H1 (cell line): ENCODE measurements around the gene NOSIP. TPM values are rescaled to one million over a fixed set of nuclear protein-coding genes. Genes with fewer than 3 reads are reported as not detected.

Experiments used
- CTCF ChIA-PET: fragments of 300-600 bp; sonication (Branson Sonifier 250); formaldehyde crosslinking; loops from one replicate; lab custom pipeline; 2021; ENCODE audit not compliant: partially characterized antibody; lab: Charles Lee
- POLR2A ChIA-PET: fragments of 300-600 bp; sonication (Branson Sonifier 250); formaldehyde crosslinking; loops from one replicate; lab custom pipeline; 2021; ENCODE audit warnings: inconsistent platforms; ENCODE audit not compliant: partially characterized antibody; lab: Charles Lee
- DNase-seq, 2 experiments: peaks; one replicate each; pipeline versions ENCODE4 v3.0.0 to v3.0.0-alpha.2; 2010 to 2022; ENCODE audit warnings: low spot score in 2 of 2, low read depth in 1 of 2, mixed read lengths in 1 of 2
- FAIRE-seq: peaks from 2 replicates; lab custom pipeline; 2011; peaks lifted over from hg19 to GRCh38; lab: Jason Lieb, UNC
- H2AFZ ChIP-seq: 2 replicates; pipeline ENCODE4 v1.8.1; 2012; ENCODE audit warnings: low read length, inconsistent platforms
- H2AK5ac ChIP-seq: 2 replicates; pipeline ENCODE4 v1.6.1; 2013; ENCODE audit warnings: low read depth, low read length
- H2BK120ac ChIP-seq: replicated peaks from 2 replicates; pipeline ENCODE3; 2013; ENCODE audit warnings: low read depth, low read length, inconsistent platforms
- H2BK12ac ChIP-seq: 2 replicates; pipeline ENCODE4 v1.6.1; 2013; ENCODE audit warnings: low read depth, low read length
- H2BK15ac ChIP-seq: 2 replicates; pipeline ENCODE4 v1.6.1; 2013; ENCODE audit warnings: low read length
- H2BK20ac ChIP-seq: 2 replicates; pipeline ENCODE4 v1.6.1; 2013; ENCODE audit warnings: low read length
- H2BK5ac ChIP-seq: 2 replicates; pipeline ENCODE4 v1.6.1; 2013; ENCODE audit warnings: low read depth, low read length
- H3K14ac ChIP-seq: 2 replicates; pipeline ENCODE4 v1.6.1; 2013; ENCODE audit warnings: inconsistent platforms; ENCODE audit not compliant: insufficient read length
- H3K18ac ChIP-seq: 2 replicates; pipeline ENCODE4 v1.6.1; 2013; ENCODE audit warnings: low read length; ENCODE audit errors: extremely low read depth
- H3K23ac ChIP-seq: 2 replicates; pipeline ENCODE4 v1.6.1; 2013; ENCODE audit warnings: inconsistent platforms; ENCODE audit not compliant: insufficient read length
- H3K23me2 ChIP-seq: 2 replicates; pipeline ENCODE4 v1.6.1; 2013; ENCODE audit warnings: low read depth, low read length
- H3K27ac ChIP-seq: 2 replicates; pipeline ENCODE4 v1.6.1; 2011; ENCODE audit warnings: low read depth, low read length, inconsistent platforms
- H3K27me3 ChIP-seq, 4 experiments: replicated peaks in 1 of 4; 1 replicate in 1 of 4; 2 replicates in 3 of 4; pipeline versions ENCODE4 v1.6.1 to v1.8.1; 2011 to 2013; ENCODE audit warnings: low read length in 3 of 4, mild to moderate bottlenecking in 3 of 4, inconsistent platforms in 2 of 4, mixed read lengths in 2 of 4, moderate library complexity in 1 of 4; ENCODE audit not compliant: control insufficient read depth in 3 of 4, insufficient read depth in 3 of 4; ENCODE audit errors: extremely low read depth in 1 of 4
- H3K36me3 ChIP-seq, 4 experiments: 2 replicates each; pipeline versions ENCODE4 v1.6.1 to v1.8.1; 2011 to 2013; ENCODE audit warnings: mild to moderate bottlenecking in 4 of 4, low read length in 3 of 4, moderate library complexity in 2 of 4, control low read depth in 1 of 4, inconsistent platforms in 1 of 4; ENCODE audit not compliant: insufficient read depth in 4 of 4, control insufficient read depth in 2 of 4
- H3K4ac ChIP-seq: replicated peaks from 2 replicates; pipeline ENCODE3; 2013; ENCODE audit warnings: low read length, low read depth, mixed read lengths, inconsistent platforms; ENCODE audit not compliant: insufficient read length
- H3K4me1 ChIP-seq, 4 experiments: replicated peaks in 1 of 4; 1 replicate in 1 of 4; 2 replicates in 3 of 4; pipeline versions ENCODE4 v1.6.1 to v1.8.1; 2011 to 2013; ENCODE audit warnings: low read length in 3 of 4, inconsistent platforms in 2 of 4, mixed read lengths in 1 of 4; ENCODE audit not compliant: insufficient read depth in 4 of 4, control insufficient read depth in 3 of 4
- H3K4me2 ChIP-seq, 2 experiments: 2 replicates each; pipeline versions ENCODE4 v1.6.1 to v1.8.1; 2011 to 2013; ENCODE audit warnings: low read depth in 2 of 2, low read length in 2 of 2, control low read depth in 1 of 2, inconsistent platforms in 1 of 2, mild to moderate bottlenecking in 1 of 2; ENCODE audit not compliant: insufficient read depth in 1 of 2
- H3K4me3 ChIP-seq, 4 experiments: fragments of 200-600, 300-600 bp in 1 of 4; sonication (generic), shearing (Covaris generic), sonication (Bioruptor Twin) in 1 of 4; 2 replicates each; pipeline versions ENCODE4 v1.5.1 to v1.8.1; 2011 to 2016; ENCODE audit warnings: low read length in 4 of 4, low read depth in 3 of 4, control low read depth in 2 of 4, inconsistent platforms in 2 of 4, mild to moderate bottlenecking in 2 of 4, mixed read lengths in 1 of 4, moderate library complexity in 1 of 4; ENCODE audit not compliant: insufficient read depth in 2 of 4; ENCODE audit errors: extremely low read depth in 1 of 4
- H3K56ac ChIP-seq: replicated peaks from 2 replicates; pipeline ENCODE3; 2013; ENCODE audit warnings: low read depth, mild to moderate bottlenecking, mixed read lengths, low read length, inconsistent platforms; ENCODE audit not compliant: insufficient read length
- H3K79me1 ChIP-seq: 2 replicates; pipeline ENCODE4 v1.6.1; 2013; ENCODE audit warnings: low read depth, low read length, control low read depth
- H3K79me2 ChIP-seq, 2 experiments: 2 replicates each; pipeline versions ENCODE4 v1.6.1 to v1.8.1; 2012 to 2013; ENCODE audit warnings: low read length in 2 of 2, mild to moderate bottlenecking in 2 of 2, inconsistent platforms in 1 of 2; ENCODE audit not compliant: insufficient read depth in 2 of 2, control insufficient read depth in 1 of 2
- H3K9ac ChIP-seq, 4 experiments: replicated peaks in 1 of 4; 1 replicate in 1 of 4; 2 replicates in 3 of 4; pipeline versions ENCODE4 v1.6.1 to v1.8.1; 2011 to 2013; ENCODE audit warnings: low read depth in 3 of 4, low read length in 3 of 4, control low read depth in 2 of 4, mild to moderate bottlenecking in 2 of 4, moderate library complexity in 2 of 4, inconsistent platforms in 1 of 4; ENCODE audit errors: extremely low read depth in 1 of 4
- H3K9me3 ChIP-seq, 2 experiments: 2 replicates each; pipeline versions ENCODE4 v1.6.1 to v1.8.1; 2012 to 2013; ENCODE audit warnings: mild to moderate bottlenecking in 2 of 2, moderate library complexity in 2 of 2, control low read depth in 1 of 2, inconsistent platforms in 1 of 2, low read depth in 1 of 2, low read length in 1 of 2, mixed read lengths in 1 of 2; ENCODE audit not compliant: insufficient read depth in 2 of 2
- H4K20me1 ChIP-seq, 2 experiments: replicated peaks in 1 of 2; 2 replicates each; pipeline versions ENCODE3 to v1.8.1; 2011 to 2013; ENCODE audit warnings: inconsistent platforms in 2 of 2, low read length in 2 of 2, mild to moderate bottlenecking in 1 of 2; ENCODE audit not compliant: insufficient read depth in 2 of 2, control insufficient read depth in 1 of 2
- H4K5ac ChIP-seq: 2 replicates; pipeline ENCODE4 v1.6.1; 2013; ENCODE audit warnings: low read length, low read depth, mixed read lengths, inconsistent platforms; ENCODE audit not compliant: insufficient read length
- H4K8ac ChIP-seq: 2 replicates; pipeline ENCODE4 v1.8.0; 2013; ENCODE audit warnings: mild to moderate bottlenecking, moderate library complexity, low read length, inconsistent platforms; ENCODE audit not compliant: insufficient read depth; ENCODE audit errors: extremely low read depth
- H4K91ac ChIP-seq: replicated peaks from 2 replicates; pipeline ENCODE3; 2013; ENCODE audit warnings: low read length, mixed read lengths, inconsistent platforms; ENCODE audit not compliant: insufficient read length
- GABPA ChIP-seq: IDR thresholded peaks from 2 replicates; pipeline ENCODE4 v1.6.1; 2011; ENCODE audit warnings: mild to moderate bottlenecking, low read length, moderate library complexity, borderline replicate concordance; ENCODE audit not compliant: insufficient read depth
- WGBS, 2 experiments: shearing (Covaris generic) in 1 of 2; methylation state at CpG; one replicate each; pipeline versions ENCODE4 v1.1.6 to v1.1.7; 2013 to 2015; ENCODE audit warnings: low lambda C conversion rate in 2 of 2, mixed read lengths in 2 of 2, inconsistent platforms in 1 of 2, low coverage in 1 of 2, missing lambda C conversion rate in 1 of 2; ENCODE audit not compliant: insufficient replicate concordance in 2 of 2, insufficient coverage in 1 of 2, insufficient read length in 1 of 2; ENCODE audit errors: extremely low coverage in 1 of 2, missing lambda C conversion rate in 1 of 2; 5-methylcytosine and 5-hydroxymethylcytosine counted together
- polyA plus RNA-seq, 7 experiments: library from polyadenylated mRNA; depleted of rRNA in 3 of 7; stranded (reverse) in 5 of 7; unstranded in 2 of 7; fragments of >200 nt in 5 of 7; fragments of 200-250 nt in 2 of 7; gene quantifications; 1 replicate in 5 of 7; 2 replicates in 1 of 7; 4 replicates in 1 of 7; pipeline versions ENCODE4 v1.2.1 to v1.2.3, GENCODE V29; 2011 to 2013; ENCODE audit warnings: missing spikeins in 2 of 7, mixed read lengths in 2 of 7
- total RNA-seq: library from RNA; stranded (reverse); fragmentation: NEBNext Ultra II Directional; extraction: Animal tissue kit (Norgen Biotek cat#: 25700); gene quantifications from 2 replicates; pipeline ENCODE4 v1.2.1, GENCODE V29; 2021

Gene NOSIP
- total and polyA plus RNA-seq, 2 of the 8 experiments (the other 6 are each of a cell fraction or from before 2014, with no cell fraction given): 85.1 to 192 TPM

- Histone ChIP-seq H3K27ac (no peak overlapping the region), H4K20me1 (peaks cover 0 to 13% of the 10 kb centered on the region in 2 experiments)
- POLR2A ChIA-PET: interaction anchor here (1.2 to 5.5 kb wide), 5 partner anchors 9 to 117 kb away, joined by 3 to 44 read pairs (median 7); partner anchors contain the start of genes NOSIP and PRRG2
- TF ChIP-seq GABPA: no peak
Observed at GRCh38 chr19:49559443-49559842, 20.9 kb downstream of the NOSIP start.

More at GRCh38 chr19:49559443-49559842, 20.9 kb downstream of the NOSIP start:
- H4K8ac ChIP-seq: no peak overlapping the region
- H3K79me1 ChIP-seq: peaks cover 4% of the 10 kb centered on the region; the same call in 1 of the 2 replicates
- no peaks in the 10 kb centered on the region for H3K9me3 ChIP-seq
- no peak overlapping the region for H3K4me3 ChIP-seq
- no peak overlapping the region for H4K5ac ChIP-seq
- no peak overlapping the region for H3K18ac ChIP-seq
- no peak overlapping the region for H4K91ac ChIP-seq
- 91% methylated on average over 3 of the region's 3 CpGs; no CpG with 5 or more reads in 1 of the 2 experiments for WGBS, 2 experiments
- H3K56ac ChIP-seq: no peak overlapping the region
- no peak overlapping the region for H2BK5ac ChIP-seq
- H2BK15ac ChIP-seq: no peak overlapping the region
- CTCF ChIA-PET: interaction anchor here (0.7 to 18.1 kb wide), 13 partner anchors 13 to 86 kb away, joined by 3 to 240 read pairs (median 7); partner anchors contain the start of gene FLT3LG
- peaks cover 6% of the 10 kb centered on the region for H3K23me2 ChIP-seq
- H2BK120ac ChIP-seq: no peak overlapping the region
- no peak overlapping the region for H3K23ac ChIP-seq
- peaks cover 5 to 22% (median 14%) of the 10 kb centered on the region in 4 experiments for H3K4me1 ChIP-seq
- no peak overlapping the region for H2BK20ac ChIP-seq
- H3K4me2 ChIP-seq: no peak overlapping the region
- H3K27me3 ChIP-seq: no peaks in the 10 kb centered on the region; a peak in 2 of 7 replicates
- peaks cover 0 to 8% of the 10 kb centered on the region in 2 experiments; a peak in 2 of 4 replicates for H3K79me2 ChIP-seq
- H2AFZ ChIP-seq: no peak overlapping the region
- H3K4ac ChIP-seq: no peak overlapping the region
- H2BK12ac ChIP-seq: 0 out of 2 replicates have a peak overlapping the region, but pooled peaks have one; percentile 9
- peaks cover 0 to 34% (median 11%) of the 10 kb centered on the region in 4 experiments; a peak in 4 of 8 replicates for H3K36me3 ChIP-seq
- H3K9ac ChIP-seq: no peak overlapping the region
- DNase-seq (no peak), FAIRE-seq (no peak)
- H2AK5ac ChIP-seq: no peak overlapping the region
- no peak overlapping the region for H3K14ac ChIP-seq
